Measurements from ENCODE around the gene RRN3.
"Not testable (repeated sequence)": the region's sequence is repeated elsewhere in the genome, so short reads cannot be mapped to it uniquely, and the experiment has no call there.

RRN3 gene, protein sequence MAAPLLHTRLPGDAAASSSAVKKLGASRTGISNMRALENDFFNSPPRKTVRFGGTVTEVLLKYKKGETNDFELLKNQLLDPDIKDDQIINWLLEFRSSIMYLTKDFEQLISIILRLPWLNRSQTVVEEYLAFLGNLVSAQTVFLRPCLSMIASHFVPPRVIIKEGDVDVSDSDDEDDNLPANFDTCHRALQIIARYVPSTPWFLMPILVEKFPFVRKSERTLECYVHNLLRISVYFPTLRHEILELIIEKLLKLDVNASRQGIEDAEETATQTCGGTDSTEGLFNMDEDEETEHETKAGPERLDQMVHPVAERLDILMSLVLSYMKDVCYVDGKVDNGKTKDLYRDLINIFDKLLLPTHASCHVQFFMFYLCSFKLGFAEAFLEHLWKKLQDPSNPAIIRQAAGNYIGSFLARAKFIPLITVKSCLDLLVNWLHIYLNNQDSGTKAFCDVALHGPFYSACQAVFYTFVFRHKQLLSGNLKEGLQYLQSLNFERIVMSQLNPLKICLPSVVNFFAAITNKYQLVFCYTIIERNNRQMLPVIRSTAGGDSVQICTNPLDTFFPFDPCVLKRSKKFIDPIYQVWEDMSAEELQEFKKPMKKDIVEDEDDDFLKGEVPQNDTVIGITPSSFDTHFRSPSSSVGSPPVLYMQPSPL

DNA sequence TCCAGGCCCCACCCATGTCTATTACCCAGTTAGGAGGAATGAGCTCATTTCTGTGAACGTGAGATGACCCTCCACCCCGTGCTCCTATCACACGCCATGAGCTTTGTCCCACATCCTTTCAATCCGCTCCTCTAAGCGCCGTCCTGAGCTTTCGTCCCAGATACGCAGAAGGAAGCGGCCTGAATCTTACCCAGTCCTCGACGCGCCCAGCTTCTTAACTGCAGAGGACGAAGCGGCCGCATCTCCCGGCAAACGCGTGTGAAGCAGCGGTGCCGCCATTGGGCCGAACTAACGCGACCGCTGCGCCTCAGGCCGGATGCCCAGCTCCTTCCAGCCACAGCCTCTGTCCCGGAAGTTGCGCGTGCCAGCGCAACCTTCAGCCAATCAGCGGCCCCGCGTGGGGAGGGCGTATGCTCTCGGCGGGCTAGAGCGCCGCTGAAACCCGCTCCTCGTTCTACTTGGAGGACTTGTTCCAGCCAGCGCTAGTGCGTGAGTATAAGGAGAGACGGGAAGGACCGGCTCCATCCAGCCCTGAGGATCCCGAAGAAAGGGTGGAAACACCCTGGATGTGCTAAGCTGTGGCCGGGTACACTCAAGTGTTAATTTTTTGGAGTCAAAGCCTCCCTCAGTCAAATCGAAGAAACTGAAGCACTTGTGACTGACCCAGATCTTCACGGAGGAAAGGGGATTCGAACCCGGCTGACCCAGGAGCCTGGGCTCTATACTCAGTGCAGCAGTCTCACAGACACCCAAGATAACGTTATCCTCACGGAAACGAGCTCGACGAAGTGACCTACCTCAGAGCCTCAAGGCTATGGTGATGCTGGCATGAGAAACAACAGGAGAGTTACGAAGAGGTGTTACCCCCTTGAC lies at the start of gene RRN3:
TSS of gene RRN3 (minus strand) at position 318 of the 873 bp plus-strand sequence. CDS start at position 279, 39 bp downstream.
- DNase-seq (ENCODE audit: low read depth): peak; percentile 72

DNA sequence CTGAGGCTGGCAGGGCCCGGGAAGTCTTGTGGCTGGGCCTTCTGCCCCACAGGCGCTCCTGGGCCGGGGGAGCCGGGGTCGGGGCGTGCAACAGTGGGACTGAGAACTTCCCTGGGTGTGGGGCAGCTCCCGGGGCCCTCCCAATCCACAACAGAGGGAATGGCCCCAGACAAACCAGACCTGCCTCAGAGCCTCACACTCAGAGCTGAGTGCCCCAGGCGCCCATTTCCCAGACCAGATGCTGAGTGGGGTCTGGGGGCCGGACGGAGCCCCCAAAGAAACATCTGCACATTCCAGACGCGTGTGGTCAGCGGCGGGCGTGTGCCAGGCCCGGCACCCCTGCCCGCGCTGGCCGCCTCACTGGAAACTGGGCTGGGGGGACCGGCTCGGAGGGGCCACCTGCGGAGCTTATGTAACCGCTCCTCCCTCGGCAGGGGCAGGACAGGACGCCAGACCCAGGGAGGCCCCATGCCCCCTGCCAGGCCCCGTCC lies 49.6 kb upstream of the RRN3 start:
- DNase-seq (ENCODE audit: low read depth): not testable (repeated sequence)

DNA sequence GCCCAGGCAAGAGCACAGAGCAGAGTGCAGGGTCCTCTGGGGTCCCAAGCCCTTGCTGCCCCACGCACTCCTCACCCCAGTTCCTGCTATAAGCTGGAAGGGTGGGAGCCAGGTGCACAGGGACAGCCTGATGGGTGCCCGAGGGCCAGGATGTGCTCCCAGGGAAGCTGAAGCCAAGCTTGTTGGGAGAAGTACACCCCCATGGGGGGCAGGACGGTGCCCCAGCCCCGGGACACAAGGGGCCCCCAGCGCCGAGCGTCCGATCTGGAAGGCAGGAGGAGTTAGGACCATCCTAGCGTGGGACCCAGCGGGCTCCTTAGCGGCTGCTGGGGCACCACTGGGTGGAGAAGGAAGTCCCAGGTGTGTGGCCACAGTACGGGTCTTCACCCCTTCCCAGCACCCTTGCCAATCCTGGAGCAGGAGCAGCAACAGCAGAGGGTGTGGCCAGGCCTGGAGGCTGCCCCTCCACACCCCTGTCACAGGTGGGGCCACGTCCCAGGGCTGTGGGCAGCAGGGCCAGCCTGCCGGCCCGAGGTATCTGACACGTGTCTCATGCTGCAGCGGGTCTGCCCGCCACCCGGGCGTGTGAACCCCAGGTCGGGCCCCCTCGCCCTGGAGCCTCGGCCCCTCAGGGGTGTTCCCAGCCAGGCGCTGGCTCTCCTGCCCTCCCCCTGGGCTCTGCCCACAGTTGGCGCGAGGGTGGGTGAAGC lies 49.0 kb upstream of the RRN3 start:
- DNase-seq (ENCODE audit: low read depth): not testable (repeated sequence)

DNA sequence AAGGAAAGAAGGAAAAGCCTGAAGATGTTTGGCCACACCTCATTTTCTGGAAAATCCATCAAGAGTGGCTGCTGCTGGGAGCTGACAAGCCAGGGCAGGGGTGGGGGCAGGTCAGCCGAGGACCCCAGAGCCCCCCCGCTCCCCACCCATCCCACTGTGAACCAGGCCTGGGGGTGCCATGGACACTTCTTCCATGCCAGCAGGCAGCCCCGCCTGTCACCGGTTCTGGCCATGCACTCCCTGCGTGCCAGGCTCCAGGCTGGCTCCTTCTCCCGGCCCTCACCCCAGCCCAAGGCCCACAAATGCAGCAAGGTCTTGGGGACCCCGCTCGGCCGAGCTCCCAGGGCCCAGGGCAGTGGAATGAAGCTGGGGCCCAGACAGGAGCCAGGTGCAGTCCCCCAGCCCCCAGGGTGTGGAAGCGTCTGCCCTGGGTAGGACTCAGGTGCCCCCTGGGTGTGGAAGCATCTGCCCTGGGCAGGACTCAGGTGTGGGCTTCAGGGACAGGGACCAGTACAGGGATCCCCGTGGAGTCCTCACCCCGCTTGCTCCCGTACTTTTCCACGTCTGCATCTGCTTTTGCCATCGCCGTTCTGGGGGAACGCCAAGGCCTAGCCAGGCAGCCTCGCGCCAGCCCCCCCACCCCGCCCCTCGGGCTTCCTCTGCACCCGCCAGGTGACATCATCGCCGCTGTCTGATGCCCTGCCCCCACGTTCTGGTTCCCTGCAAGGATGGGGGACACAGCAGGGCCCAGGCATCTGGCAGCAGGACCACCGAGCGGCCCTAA lies 48.2 kb upstream of the RRN3 start:
- not testable (repeated sequence) for DNase-seq (ENCODE audit: low read depth)

DNA sequence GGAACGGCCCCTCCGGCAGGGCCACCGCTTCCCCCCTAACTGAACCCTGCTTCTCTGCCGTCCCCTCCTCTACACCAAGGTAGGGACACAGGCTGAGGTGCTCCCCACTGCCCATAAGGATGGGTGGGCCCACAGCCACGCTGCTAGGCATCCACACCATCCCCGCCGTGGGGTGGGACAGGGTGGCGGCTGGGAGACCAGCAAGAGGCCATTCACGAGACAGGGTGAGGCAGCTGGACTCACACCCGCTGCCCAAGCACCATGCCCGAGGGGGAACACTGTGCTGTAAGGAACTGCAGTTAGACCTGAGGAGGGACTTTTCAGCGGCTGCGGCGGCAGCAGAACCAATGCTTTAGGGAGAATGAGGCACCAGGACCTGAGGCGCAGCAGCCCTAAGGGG lies 47.5 kb upstream of the RRN3 start:
- no peak for DNase-seq (ENCODE audit: low read depth)

DNA sequence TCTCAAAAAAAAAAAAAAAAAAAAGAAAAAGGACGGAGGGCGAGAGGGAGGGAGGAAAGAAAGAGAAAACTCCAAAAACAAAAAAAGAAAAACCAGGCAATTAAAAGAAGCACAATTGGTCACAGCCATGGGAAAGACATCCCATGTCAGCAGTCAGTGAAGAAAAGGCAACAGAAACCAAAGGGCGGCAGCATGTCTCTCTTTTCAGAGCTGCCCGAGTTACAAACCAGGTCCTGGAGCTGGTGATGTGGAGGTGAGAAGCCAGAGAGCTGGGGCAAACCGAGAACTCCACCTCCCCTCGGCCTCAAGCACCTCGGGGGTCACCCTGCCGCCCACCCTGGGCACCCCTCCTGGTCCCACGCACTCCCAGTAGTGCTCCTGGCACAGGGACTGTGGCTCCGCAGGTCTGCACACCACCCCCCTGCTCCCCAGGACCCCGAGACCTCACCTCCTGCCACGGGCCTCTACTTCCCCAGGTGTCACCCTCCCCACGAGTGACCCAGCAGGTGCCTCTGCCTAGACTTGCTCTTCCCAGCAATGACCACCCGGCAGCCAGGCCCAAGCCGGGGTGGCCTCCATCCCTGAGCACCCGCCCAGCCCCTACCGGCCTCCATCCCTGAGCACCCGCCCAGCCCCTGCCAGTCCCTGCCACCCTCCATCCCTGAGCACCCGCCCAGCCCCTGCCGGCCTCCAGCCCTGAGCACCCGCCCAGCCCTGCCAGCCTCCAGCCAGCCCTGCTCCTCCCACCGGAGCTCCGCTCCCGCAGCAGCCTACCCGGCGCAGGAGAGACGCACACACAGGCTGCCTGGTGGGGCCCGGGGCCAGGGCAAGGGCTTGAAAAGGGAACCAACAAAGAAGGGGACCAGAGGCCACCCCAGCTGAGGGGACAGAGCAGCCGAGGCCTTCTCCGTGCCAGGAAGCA lies 46.6 kb upstream of the RRN3 start:
- not testable (repeated sequence) for DNase-seq (ENCODE audit: low read depth)

DNA sequence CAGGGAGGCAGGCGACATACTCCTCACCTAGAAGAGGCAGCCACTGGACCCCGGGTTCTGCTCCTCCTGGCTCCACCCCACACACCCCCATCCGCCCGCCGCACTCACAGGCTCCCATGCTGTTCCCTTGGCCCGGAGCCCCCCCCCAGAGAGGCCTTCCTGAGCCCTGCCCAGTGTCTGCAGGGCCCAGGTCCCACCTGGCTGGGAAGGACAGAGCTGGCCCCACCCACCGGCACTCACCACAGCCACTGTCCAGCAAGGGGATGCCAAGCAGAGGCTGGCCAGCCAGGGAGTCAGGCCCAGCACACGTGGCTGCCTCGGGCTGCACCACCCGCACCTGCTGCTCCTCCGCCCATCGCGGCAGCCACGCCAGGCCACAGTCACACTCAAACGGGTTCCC lies 43.4 kb upstream of the RRN3 start:
- DNase-seq (ENCODE audit: low read depth): not testable (repeated sequence)

DNA sequence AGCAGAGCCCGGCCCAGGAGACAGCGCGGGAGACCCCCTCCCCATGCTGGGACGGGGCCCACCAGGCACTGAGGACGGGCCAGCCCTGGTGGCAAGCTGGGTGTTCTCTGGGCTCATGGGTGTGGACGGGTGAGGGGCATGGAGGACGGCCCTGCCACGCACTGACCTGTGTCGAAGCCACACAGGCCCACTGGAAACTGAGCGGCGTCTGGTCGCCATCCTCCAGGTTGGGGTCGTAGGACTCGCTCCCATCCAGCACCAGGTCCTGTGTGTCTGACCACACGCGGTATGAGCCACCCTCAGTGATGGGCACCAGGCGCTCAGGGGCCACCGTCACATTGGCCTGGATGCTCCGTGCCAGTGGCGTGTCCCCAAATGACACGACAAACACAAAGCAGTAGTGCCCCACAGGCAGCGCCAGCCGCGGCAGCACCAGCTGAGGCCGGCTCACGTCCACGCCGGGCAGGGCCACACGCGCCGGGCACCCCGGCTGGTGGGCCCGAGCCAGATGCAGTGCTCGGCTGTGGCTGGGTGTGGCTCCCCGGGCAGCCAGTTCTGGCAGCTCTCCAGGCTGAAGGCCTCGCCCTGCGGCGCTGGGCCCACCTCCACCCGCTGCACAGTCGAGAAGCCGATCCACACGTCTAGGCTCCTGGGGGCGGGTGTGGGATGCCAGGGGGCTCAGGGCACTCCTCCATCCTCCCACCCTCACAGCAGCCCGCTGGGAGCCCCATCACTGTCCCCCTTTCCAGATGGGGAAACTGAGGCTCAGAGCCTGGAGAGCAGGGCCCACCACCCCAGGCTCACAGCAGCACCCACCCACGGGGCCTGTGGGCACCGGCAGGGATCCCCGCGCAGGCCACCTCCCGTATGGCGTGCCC lies 41.6 kb upstream of the RRN3 start:
- DNase-seq (ENCODE audit: low read depth): not testable (repeated sequence)

DNA sequence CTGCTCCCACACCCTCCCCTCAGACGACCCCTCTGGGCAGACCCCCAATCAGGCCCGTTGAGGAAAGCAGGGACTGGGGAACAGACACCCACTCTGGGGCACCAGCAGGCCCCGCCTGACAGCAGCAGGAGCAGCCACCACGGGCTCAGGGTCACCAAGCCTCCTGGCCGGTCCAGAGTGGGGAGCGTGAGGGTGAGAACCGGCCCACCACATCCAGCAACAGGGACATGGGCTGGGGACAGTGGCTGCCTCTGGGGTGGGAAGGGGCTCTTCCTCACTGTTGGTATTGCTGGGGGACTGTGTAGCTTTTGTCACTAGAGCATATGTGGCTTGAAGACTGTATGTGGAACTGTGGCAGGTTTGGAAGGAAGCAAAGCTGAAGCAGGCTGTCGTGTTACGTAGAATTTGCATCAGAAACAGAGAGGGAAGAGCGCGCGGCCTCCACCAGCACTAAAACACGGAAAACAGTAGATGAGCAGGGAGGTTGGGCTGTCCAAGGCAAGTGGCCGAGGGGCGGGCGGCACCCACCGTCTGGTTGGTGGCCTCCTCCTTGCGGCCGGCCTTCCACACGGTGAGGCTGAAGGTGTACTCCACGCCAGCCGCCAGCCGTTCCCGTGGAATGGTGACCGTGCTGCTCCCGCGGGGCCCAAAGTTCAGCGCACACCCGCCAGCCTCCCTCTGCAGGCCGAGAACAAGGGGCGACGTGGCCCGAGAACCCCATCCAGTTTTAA lies 40.8 kb upstream of the RRN3 start:
- DNase-seq (ENCODE audit: low read depth): not testable (repeated sequence)

DNA sequence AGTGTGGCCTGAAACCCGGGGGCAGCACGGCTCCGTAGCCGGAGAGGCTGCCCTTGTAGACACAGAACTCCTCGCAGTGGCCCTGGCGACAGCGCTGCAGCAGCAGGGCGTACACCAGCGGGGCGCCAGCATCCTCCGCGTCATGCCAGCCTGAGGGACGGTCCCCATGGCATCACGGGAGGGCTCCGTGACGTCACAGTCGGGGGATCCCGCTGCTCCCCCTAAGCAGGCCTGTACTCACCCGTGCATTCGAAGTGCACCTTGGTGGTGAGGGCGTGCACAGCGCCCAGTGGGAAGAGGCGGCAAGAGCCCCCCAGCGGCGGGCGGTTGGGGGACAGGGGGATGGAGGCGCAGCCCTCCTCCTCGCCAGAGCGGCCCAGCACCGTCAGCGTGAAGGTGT lies 39.5 kb upstream of the RRN3 start:
- not testable (repeated sequence) for DNase-seq (ENCODE audit: low read depth)

DNA sequence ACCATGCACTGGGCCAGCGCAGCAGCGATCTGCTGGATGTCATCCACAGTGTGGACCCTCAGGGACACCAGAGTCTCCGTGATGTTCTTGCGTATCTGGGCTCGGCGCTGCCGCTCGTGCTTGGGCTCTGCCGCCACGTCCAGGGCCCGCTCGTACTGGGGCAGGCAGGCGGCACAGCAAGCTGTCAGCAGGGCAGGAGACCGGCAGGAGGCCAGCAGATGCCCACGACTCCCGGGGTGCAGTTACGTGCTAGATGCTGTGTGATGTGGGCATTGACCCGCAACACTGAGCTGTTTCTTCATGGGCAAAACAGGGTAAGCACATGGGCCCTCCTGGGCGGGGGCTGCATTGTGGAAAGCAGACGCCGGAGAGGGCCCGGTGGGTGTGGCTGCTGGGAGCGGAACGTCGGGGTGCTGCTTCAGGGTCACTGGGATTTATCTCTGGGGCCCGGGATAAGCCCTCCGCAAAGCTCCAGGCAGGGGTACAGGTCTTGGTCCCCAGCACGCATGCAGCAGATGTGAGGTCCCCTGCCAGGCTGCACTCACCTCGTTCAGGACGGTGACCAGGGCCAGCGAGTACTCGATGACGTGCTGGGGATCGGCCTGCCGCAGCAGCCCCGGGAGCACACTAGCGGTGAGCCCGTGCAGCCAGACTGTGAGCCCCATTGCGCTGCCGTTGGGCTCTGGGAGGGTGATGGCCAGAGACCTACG lies 38.8 kb upstream of the RRN3 start:
- DNase-seq (ENCODE audit: low read depth): not testable (repeated sequence)

DNA sequence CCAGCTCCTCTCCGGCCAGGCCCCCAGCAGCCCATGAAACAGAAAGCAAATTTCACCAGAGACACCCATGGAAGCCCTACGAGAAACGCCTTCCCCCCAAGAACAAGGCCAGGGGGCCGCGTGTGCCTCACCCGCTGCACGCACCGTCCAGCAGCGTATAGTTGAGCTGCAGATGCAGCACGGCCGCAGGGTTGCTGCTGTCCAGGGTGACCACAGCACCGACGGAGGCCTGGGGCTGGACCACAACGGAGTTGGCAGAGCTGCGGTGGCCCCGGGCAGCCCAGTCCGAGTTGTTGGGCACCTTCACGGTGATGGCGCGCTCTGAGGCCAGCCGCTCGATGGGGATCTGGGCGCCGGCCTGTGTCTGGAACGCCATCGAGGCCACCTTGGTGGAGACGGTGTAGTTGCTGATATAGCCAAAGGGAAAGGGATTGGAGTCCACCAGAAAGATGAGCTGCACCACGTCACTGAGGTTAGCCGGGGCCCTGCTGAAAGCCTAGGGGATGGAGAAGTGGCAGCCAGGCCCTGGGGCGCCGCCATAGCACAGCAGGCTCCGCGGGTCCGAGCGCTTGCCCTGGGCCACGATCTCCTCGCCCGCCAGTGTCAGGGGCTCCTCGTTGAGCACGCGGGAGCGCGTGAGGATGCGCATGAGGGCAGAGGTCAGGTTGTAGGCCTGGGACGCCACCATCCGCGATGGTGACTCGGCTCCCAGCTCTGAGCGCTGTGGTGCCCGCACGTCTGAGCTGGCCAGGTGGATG lies 37.0 kb upstream of the RRN3 start:
- DNase-seq (ENCODE audit: low read depth): not testable (repeated sequence)

DNA sequence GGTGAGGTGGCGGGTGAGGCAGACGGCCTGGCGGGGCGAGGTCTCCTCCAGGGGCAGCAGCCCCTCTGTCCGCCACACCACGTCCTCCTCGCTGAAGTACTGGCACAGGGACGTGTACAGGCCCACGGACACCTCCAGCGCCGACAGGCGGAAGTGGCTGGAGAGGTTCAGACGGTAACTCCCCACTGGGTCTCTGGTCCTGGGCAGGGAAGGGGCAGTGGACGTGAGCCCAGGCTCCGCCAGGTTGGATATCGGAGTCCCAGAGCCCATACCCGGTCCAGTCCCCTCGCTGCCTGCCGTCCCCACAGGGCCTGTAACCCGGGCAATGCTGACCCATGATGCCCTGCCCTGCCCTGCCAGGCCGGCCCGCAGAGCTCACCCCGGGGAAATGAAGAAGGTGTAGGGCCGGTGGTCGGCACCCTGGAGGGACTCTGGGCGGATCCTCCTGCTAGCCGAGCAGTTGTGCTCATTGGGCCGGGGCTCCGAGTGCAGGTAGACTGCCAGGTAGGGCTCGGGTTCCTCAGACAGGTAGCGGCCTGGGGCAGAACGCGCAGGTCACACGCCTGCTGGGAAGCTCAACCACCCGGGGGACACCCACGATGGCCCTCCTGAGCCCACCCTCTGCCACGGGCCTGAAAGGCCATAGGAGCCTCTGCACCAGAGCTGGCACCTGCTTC lies 36.3 kb upstream of the RRN3 start:
- not testable (repeated sequence) for DNase-seq (ENCODE audit: low read depth)

DNA sequence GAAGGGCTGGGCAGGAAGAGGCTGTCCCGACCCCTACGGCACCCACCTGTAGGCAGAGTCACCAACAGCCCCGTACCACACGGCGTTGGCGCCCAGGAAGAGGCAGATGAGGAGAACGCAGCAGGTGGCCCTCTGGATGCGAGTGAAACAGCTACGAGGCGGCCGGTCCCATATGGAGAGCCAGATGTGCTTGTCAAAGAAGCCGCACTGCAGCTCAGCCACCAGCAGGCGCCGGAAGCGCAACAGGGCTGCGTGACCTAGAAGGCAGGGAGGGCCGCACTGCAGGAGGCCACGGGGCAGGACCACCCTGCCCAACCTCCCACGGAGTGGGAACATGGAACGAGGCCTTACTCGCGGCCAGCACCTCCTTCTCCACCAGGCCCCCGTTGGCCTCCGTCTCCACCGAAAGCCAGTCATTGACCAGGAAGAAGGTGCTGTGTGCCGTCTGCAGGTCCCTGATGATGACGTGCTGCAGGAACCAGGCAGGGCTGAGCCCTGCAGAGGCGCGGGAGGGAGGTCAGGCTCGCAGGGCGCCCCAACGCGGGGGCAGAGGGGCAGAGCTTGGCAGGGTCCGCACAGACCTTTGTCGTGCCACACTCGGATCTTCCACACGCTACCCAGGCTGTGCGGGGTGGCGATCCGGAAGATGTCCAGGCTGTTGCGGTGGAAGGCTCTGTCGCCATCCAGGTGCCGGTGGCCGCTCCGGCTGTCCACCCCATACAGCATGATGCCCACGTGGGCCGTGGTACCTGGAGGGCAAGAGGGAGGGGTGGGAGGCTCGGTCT lies 33.8 kb upstream of the RRN3 start:
- not testable (repeated sequence) for DNase-seq (ENCODE audit: low read depth)

DNA sequence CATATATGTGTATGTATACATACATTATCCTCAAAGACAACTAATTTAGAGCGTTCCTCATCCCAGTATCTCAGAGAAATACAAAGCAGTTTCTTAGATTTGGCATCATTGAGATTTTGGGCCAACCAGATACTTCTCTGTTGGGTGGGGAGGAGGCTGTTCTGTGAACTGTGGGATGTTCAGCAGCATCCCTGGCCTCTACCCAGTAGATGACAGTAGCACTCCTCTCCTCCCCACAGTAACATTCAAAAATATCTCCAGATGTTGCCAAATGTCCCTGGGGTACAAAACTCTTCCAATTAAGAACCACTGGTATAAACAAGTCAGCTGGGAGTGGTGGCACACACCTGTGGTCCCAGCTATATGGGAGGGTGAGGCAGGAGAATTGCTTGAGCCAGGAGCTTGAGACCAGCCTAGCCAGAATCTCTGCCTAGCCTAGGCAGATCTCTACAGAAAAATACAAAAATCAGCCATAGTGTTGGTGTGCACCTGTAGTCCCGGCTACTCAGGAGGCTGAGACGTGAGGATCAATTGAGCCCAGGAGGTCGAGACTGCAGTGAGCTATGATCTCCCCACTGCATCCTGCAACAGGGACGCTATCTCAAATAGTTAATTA lies 6.4 kb upstream of the RRN3 start:
- DNase-seq (ENCODE audit: low read depth): not testable (repeated sequence)

Measured in activated gamma-delta T cell treated with anti-CD3 and anti-CD28 coated beads, Interleukin-2, amount 50 U/mL, for 16 hours (primary cell).